WTC11 (cell line): ENCODE data around the gene TMEM100. TPM values are rescaled to one million over a fixed set of nuclear protein-coding genes. Genes with fewer than 3 reads are reported as not detected.

Source experiments
- ATAC-seq: fragments of 200-7000 bp; cut with Tn5 transposase; 2 replicates; pipeline ENCODE4 v1.10.0; 2021; ENCODE audit warnings: mild to moderate bottlenecking, moderate library complexity
- CTCF ChIA-PET: fragments of 300-600 bp; sonication (Branson Sonifier 250); formaldehyde crosslinking; loops from one replicate; lab custom pipeline; 2021; ENCODE audit warnings: antibody characterized with exemption; lab: Charles Lee
- POLR2A ChIA-PET: fragments of 350-600 bp; sonication (Branson Sonifier 250); formaldehyde crosslinking; loops from one replicate; lab custom pipeline; 2021; ENCODE audit warnings: antibody characterized with exemption; lab: Charles Lee
- DNase-seq: peaks from one replicate; pipeline ENCODE4 v3.0.0; 2021; ENCODE audit warnings: low spot score
- H3K27ac Mint-ChIP-seq: 2 replicates; pipeline ENCODE4 v1.8.0; 2021; ENCODE audit warnings: mixed read lengths
- H3K27me3 Mint-ChIP-seq: 2 replicates; pipeline ENCODE4 v1.8.0; 2021; ENCODE audit warnings: low read depth, mild to moderate bottlenecking, moderate library complexity, mixed read lengths
- H3K36me3 Mint-ChIP-seq: 2 replicates; pipeline ENCODE4 v1.8.0; 2021; ENCODE audit warnings: mixed read lengths
- H3K4me1 Mint-ChIP-seq: 2 replicates; pipeline ENCODE4 v1.8.0; 2022; ENCODE audit warnings: mixed read lengths
- H3K4me3 Mint-ChIP-seq: 2 replicates; pipeline ENCODE4 v1.8.0; 2021; ENCODE audit warnings: mild to moderate bottlenecking, moderate library complexity, mixed read lengths
- H3K9me3 Mint-ChIP-seq: 2 replicates; pipeline ENCODE4 v1.8.0; 2021; ENCODE audit warnings: mixed read lengths
- ATF1 ChIP-seq: sonication (generic); formaldehyde crosslinking; IDR thresholded peaks from 2 replicates; pipeline ENCODE4 v1.8.1; 2023; ENCODE audit warnings: mild to moderate bottlenecking, moderate library complexity, missing genetic modification reagents
- E2F1 ChIP-seq: sonication (generic); formaldehyde crosslinking; IDR thresholded peaks from 2 replicates; pipeline ENCODE4 v1.8.0; 2022; ENCODE audit warnings: mild to moderate bottlenecking, missing genetic modification reagents
- ESRRA ChIP-seq: sonication (generic); formaldehyde crosslinking; IDR thresholded peaks from 2 replicates; pipeline ENCODE4 v1.8.1; 2022; ENCODE audit warnings: mild to moderate bottlenecking, missing genetic modification reagents, borderline replicate concordance
- IRF2 ChIP-seq: sonication (generic); formaldehyde crosslinking; IDR thresholded peaks from 2 replicates; pipeline ENCODE4 v1.8.0; 2022; ENCODE audit warnings: low read depth, missing genetic modification reagents, borderline replicate concordance
- NR1H2 ChIP-seq: sonication (generic); formaldehyde crosslinking; IDR thresholded peaks from 2 replicates; pipeline ENCODE4 v1.9.0; 2021; ENCODE audit warnings: mild to moderate bottlenecking, moderate library complexity, missing genetic modification reagents
- PRDM15 ChIP-seq: sonication (generic); formaldehyde crosslinking; IDR thresholded peaks from 2 replicates; pipeline ENCODE4 v1.8.0; 2022; ENCODE audit warnings: missing genetic modification reagents
- PREB ChIP-seq: sonication (generic); formaldehyde crosslinking; IDR thresholded peaks from 2 replicates; pipeline ENCODE4 v1.8.1; 2022; ENCODE audit warnings: mild to moderate bottlenecking, missing genetic modification reagents, moderate library complexity, borderline replicate concordance
- RORB ChIP-seq: fragments of 250-450 bp; sonication (Bioruptor Pico); IDR thresholded peaks from 2 replicates; pipeline ENCODE4 v1.9.0; 2021; ENCODE audit warnings: mild to moderate bottlenecking
- ZBTB43 ChIP-seq: sonication (generic); formaldehyde crosslinking; IDR thresholded peaks from 2 replicates; pipeline ENCODE4 v1.8.1; 2023; ENCODE audit warnings: mild to moderate bottlenecking, missing genetic modification reagents
- ZNF232 ChIP-seq: sonication (generic); formaldehyde crosslinking; IDR thresholded peaks from 2 replicates; pipeline ENCODE4 v1.8.0; 2022; ENCODE audit warnings: mild to moderate bottlenecking, missing genetic modification reagents
- ZNF396 ChIP-seq: fragments of 250-450 bp; sonication (Bioruptor Pico); IDR thresholded peaks from 2 replicates; pipeline ENCODE4 v1.8.0; 2021; ENCODE audit warnings: mild to moderate bottlenecking, moderate library complexity, borderline replicate concordance
- ZNF423 ChIP-seq: fragments of 250-450 bp; sonication (Bioruptor Pico); IDR thresholded peaks from 2 replicates; pipeline ENCODE4 v2.1.2; 2022; ENCODE audit warnings: mild to moderate bottlenecking, moderate library complexity
- ZNF512 ChIP-seq: sonication (generic); formaldehyde crosslinking; IDR thresholded peaks from 2 replicates; pipeline ENCODE4 v1.8.1; 2022; ENCODE audit warnings: missing genetic modification reagents, borderline replicate concordance
- total RNA-seq: library from RNA; stranded (reverse); gene quantifications from 3 replicates; pipeline ENCODE4 v1.2.3, GENCODE V29; 2021
- TF ChIP-seq, protein P1 (sequence below): sonication (generic); formaldehyde crosslinking; conservative IDR thresholded peaks from 2 replicates; pipeline ENCODE4 v1.8.1; 2022; ENCODE audit warnings: mild to moderate bottlenecking, missing genetic modification reagents
- TF ChIP-seq, protein P2 (sequence below): fragments of 250-450 bp; sonication (Bioruptor Pico); IDR thresholded peaks from 2 replicates; pipeline ENCODE4 v1.8.0; 2021; ENCODE audit warnings: mild to moderate bottlenecking
- TF ChIP-seq, protein P3 (sequence below): sonication (generic); formaldehyde crosslinking; IDR thresholded peaks from 2 replicates; pipeline ENCODE4 v1.8.0; 2022; ENCODE audit warnings: mild to moderate bottlenecking, missing genetic modification reagents

The TMEM100 gene
- total RNA-seq, 1 experiment from 2014 or later, result 1.1 TPM

DNA sequence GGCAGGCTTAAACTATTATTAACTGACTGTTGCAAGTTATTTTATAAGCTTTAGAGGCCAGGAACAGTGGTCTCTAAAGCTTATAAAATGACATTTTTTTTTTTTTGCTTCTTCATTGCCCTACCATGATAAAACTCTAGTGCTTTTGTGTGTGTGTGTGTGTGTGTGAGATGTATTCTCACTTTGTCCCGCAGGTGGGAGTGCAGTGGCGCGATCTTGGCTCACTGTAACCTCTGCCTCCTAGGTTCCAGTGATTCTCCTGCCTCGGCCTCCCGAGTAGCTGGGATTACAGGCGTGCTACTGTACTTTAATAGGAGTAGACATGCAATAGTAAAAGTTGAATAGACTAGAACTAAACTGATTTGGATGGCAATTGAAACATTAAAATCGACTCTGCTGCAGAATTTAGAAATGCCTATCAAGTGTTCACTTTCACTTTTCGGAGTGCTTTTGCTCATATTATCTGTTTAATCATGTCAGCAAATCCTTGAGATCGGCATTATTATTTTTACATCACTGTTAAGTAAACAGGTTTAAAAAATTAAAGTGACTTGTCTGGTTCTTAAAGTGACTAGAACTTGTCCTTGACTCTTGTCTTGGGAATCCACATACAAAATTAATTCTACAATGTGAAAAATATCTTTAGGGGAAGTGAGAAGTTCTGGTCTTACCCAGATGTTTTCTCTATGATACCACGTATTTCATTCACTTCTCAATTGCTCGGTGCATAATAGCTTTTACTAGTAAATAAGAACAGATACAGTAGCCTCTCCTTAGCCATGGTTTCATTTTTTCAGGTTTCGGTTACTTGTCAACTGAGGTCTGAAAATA is 19.8 kb upstream of the TMEM100 start (continued):
- no peak for TF ChIP-seq PRDM15
- TF ChIP-seq ZNF232 (CRISPR knock-in tag), result no peak
- no peak for TF ChIP-seq ZNF396 (CRISPR knock-in tag)
- no peak for TF ChIP-seq PREB
- no peak for TF ChIP-seq ZNF423 (CRISPR knock-in tag)
- no peak for TF ChIP-seq ESRRA (CRISPR knock-in tag)
- no peak for TF ChIP-seq RORB (CRISPR knock-in tag)
- no peak for TF ChIP-seq E2F1
- TF ChIP-seq, protein P1, sequence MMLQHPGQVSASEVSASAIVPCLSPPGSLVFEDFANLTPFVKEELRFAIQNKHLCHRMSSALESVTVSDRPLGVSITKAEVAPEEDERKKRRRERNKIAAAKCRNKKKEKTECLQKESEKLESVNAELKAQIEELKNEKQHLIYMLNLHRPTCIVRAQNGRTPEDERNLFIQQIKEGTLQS, result no peak

- Mint-ChIP-seq H3K4me1 (no peaks in the 10 kb centered on the region), H3K27me3 (no peaks in the 10 kb centered on the region), H3K4me3 (no peak overlapping the region), H3K36me3 (no peaks in the 10 kb centered on the region), H3K27ac (no peak overlapping the region), H3K9me3 (no peaks in the 10 kb centered on the region)
- POLR2A ChIA-PET, result interaction anchor here (0.7 kb wide), 1 partner anchor 10 kb away, joined by 3 read pairs; no protein-coding TSS in a partner anchor
- ATAC-seq (no peak), DNase-seq (no peak)
- CTCF ChIA-PET, result no interaction called here
- no peak for TF ChIP-seq IRF2 (CRISPR knock-in tag)
- TF ChIP-seq, protein P2, sequence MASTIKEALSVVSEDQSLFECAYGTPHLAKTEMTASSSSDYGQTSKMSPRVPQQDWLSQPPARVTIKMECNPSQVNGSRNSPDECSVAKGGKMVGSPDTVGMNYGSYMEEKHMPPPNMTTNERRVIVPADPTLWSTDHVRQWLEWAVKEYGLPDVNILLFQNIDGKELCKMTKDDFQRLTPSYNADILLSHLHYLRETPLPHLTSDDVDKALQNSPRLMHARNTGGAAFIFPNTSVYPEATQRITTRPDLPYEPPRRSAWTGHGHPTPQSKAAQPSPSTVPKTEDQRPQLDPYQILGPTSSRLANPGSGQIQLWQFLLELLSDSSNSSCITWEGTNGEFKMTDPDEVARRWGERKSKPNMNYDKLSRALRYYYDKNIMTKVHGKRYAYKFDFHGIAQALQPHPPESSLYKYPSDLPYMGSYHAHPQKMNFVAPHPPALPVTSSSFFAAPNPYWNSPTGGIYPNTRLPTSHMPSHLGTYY (CRISPR knock-in tag), result no peak
- no peak for TF ChIP-seq NR1H2 (CRISPR knock-in tag)
- no peak for TF ChIP-seq ZBTB43 (CRISPR knock-in tag)
- no peak for TF ChIP-seq ZNF512 (CRISPR knock-in tag)
- TF ChIP-seq ATF1, result no peak
- TF ChIP-seq, protein P3, sequence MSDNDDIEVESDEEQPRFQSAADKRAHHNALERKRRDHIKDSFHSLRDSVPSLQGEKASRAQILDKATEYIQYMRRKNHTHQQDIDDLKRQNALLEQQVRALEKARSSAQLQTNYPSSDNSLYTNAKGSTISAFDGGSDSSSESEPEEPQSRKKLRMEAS (CRISPR knock-in tag), result no peak
These were observed 18.7 kb upstream of the TMEM100 start for GRCh38 chr17:55741356-55741700.
